Measurements from ENCODE around the gene CEACAM21. TPM values are rescaled to one million over a fixed set of nuclear protein-coding genes. Genes with fewer than 3 reads are reported as not detected.

CEACAM21 gene
- total RNA-seq, 2 experiments from 2014 or later: 30.7 to 34.9 TPM

- Mint-ChIP-seq H3K4me1 (ENCODE audit: low read depth) (peaks cover 69% of the 10 kb centered on the region), H3K27ac (peak overlapping the region; percentile 82), H3K4me3 (peak overlapping the region; percentile 84), H3K9me3 (no peaks in the 10 kb centered on the region), H3K36me3 (ENCODE audit: low read depth) (peaks cover 15% of the 10 kb centered on the region), H3K27me3 (no peaks in the 10 kb centered on the region)
- H3K4me3 ChIP-seq (ENCODE audit: low read length): peak overlapping the region; percentile 46
- peak overlapping the region; percentile 61 to 64 for H3K27ac ChIP-seq (ENCODE audit: low read depth in 1 of 2, low read length in 2 of 2)
- H3K9me3 ChIP-seq (ENCODE audit: control insufficient read depth in 1 of 2, insufficient read depth in 1 of 2, low read length in 2 of 2): no peaks in the 10 kb centered on the region
- ChIA-PET POLR2A (interaction anchor here (1.0 to 10.0 kb wide), 6 partner anchors 14 to 181 kb away, joined by 3 to 286 read pairs (median 6); partner anchors contain the start of gene B9D2), CTCF (interaction anchor here (1.1 to 2.6 kb wide), 4 partner anchors 9 to 25 kb away, joined by 3 to 15 read pairs (median 6); no protein-coding TSS in a partner anchor)
- peak in 3 of 14 experiments; percentile 42 to 62 (median 59) for DNase-seq
- peaks cover 60% of the 10 kb centered on the region for H3K4me1 ChIP-seq (ENCODE audit: insufficient read depth, low read length)
- no peaks in the 10 kb centered on the region for H3K27me3 ChIP-seq (ENCODE audit: control insufficient read depth in 1 of 2, insufficient read depth in 2 of 2, low read length in 2 of 2)
- intact Hi-C loops (cut with DNase I, micrococcal nuclease): loop anchor here in 1 of 2 experiments (5.0 kb wide), 1 partner anchor 193 kb away; the partner anchor contains the start of gene TGFB1
- no peak for ATAC-seq (ENCODE audit: poor library complexity)
- H3K36me3 ChIP-seq (ENCODE audit: insufficient read depth, low read length): no peaks in the 10 kb centered on the region
- no peak for TF ChIP-seq CTCF (IDR thresholded peaks at IDR 0.05)
Observed at GRCh38 chr19:41545547-41545946, 30.4 kb upstream of the CEACAM21 start.

- no peaks in the 10 kb centered on the region for H3K9me3 ChIP-seq (ENCODE audit: control insufficient read depth in 1 of 2, insufficient read depth in 1 of 2, low read length in 2 of 2)
- H3K4me1 ChIP-seq (ENCODE audit: insufficient read depth, low read length): peaks cover 62% of the 10 kb centered on the region
- Mint-ChIP-seq H3K27ac (peak overlapping the region; percentile 82), H3K4me1 (ENCODE audit: low read depth) (peaks cover 69% of the 10 kb centered on the region), H3K36me3 (ENCODE audit: low read depth) (peaks cover 23% of the 10 kb centered on the region), H3K9me3 (no peaks in the 10 kb centered on the region), H3K27me3 (no peaks in the 10 kb centered on the region), H3K4me3 (peak overlapping the region; percentile 84)
- intact Hi-C loops (cut with DNase I, micrococcal nuclease): loop anchor here in 1 of 2 experiments (5.0 kb wide), 1 partner anchor 194 kb away; the partner anchor contains the start of gene TGFB1
- peak in 6 of 14 experiments; percentile 29 to 80 (median 60) for DNase-seq
- ChIA-PET POLR2A (interaction anchor here (1.0 to 10.0 kb wide), 7 partner anchors 13 to 283 kb away, joined by 3 to 286 read pairs (median 4); partner anchors contain the start of gene B9D2), CTCF (interaction anchor here (1.1 to 2.6 kb wide), 4 partner anchors 9 to 24 kb away, joined by 3 to 15 read pairs (median 6); no protein-coding TSS in a partner anchor)
- H3K36me3 ChIP-seq (ENCODE audit: insufficient read depth, low read length): no peaks in the 10 kb centered on the region
- peak overlapping the region; percentile 61 to 64 for H3K27ac ChIP-seq (ENCODE audit: low read depth in 1 of 2, low read length in 2 of 2)
- ATAC-seq (ENCODE audit: poor library complexity): peak; percentile 56
- peak overlapping the region; percentile 46 for H3K4me3 ChIP-seq (ENCODE audit: low read length)
- H3K27me3 ChIP-seq (ENCODE audit: control insufficient read depth in 1 of 2, insufficient read depth in 2 of 2, low read length in 2 of 2): no peaks in the 10 kb centered on the region
- TF ChIP-seq CTCF (IDR thresholded peaks at IDR 0.05): no peak
Observed at GRCh38 chr19:41546386-41546789, 29.6 kb upstream of the CEACAM21 start.

GRCh38 chr19:41546961-41547360, 29.0 kb upstream of the CEACAM21 start:
- H3K27ac ChIP-seq (ENCODE audit: low read depth in 1 of 2, low read length in 2 of 2): peak overlapping the region; percentile 61 to 64
- peaks cover 29% of the 10 kb centered on the region for H3K36me3 Mint-ChIP-seq (ENCODE audit: low read depth)
- peak overlapping the region; percentile 82 for H3K27ac Mint-ChIP-seq
- no peaks in the 10 kb centered on the region for H3K27me3 ChIP-seq (ENCODE audit: control insufficient read depth in 1 of 2, insufficient read depth in 2 of 2, low read length in 2 of 2)
- ATAC-seq (ENCODE audit: poor library complexity) (no peak), DNase-seq (no peak)
- H3K4me1 Mint-ChIP-seq (ENCODE audit: low read depth): peaks cover 68% of the 10 kb centered on the region
- H3K4me3 ChIP-seq (ENCODE audit: low read length): peak overlapping the region; percentile 46
- H3K4me1 ChIP-seq (ENCODE audit: insufficient read depth, low read length): peaks cover 62% of the 10 kb centered on the region
- peak overlapping the region; percentile 84 for H3K4me3 Mint-ChIP-seq
- intact Hi-C loops (cut with DNase I, micrococcal nuclease): loop anchor here in 1 of 2 experiments (5.0 kb wide), 1 partner anchor 195 kb away; the partner anchor contains the start of gene TGFB1
- CTCF ChIA-PET: interaction anchor here (1.6 to 2.6 kb wide), 2 partner anchors 17 to 24 kb away, joined by 9 to 15 read pairs; no protein-coding TSS in a partner anchor
- H3K9me3 Mint-ChIP-seq: no peaks in the 10 kb centered on the region
- H3K27me3 Mint-ChIP-seq: no peaks in the 10 kb centered on the region
- POLR2A ChIA-PET: interaction anchor here (1.2 to 10.0 kb wide), 5 partner anchors 12 to 284 kb away, joined by 3 to 286 read pairs (median 7); partner anchors contain the start of gene B9D2
- no peak for TF ChIP-seq CTCF (IDR thresholded peaks at IDR 0.05)
- no peaks in the 10 kb centered on the region for H3K36me3 ChIP-seq (ENCODE audit: insufficient read depth, low read length)
- H3K9me3 ChIP-seq (ENCODE audit: control insufficient read depth in 1 of 2, insufficient read depth in 1 of 2, low read length in 2 of 2): no peaks in the 10 kb centered on the region

All from CD4-positive, alpha-beta T cell (primary cell).